H1 (cell line): ENCODE results near the gene VPS50. TPM values are rescaled to one million over a fixed set of nuclear protein-coding genes. Genes with fewer than 3 reads are reported as not detected.

Experiments used
- CTCF ChIA-PET: fragments of 300-600 bp; sonication (Branson Sonifier 250); formaldehyde crosslinking; loops from one replicate; lab custom pipeline; 2021; ENCODE audit not compliant: partially characterized antibody; lab: Charles Lee
- POLR2A ChIA-PET: fragments of 300-600 bp; sonication (Branson Sonifier 250); formaldehyde crosslinking; loops from one replicate; lab custom pipeline; 2021; ENCODE audit warnings: inconsistent platforms; ENCODE audit not compliant: partially characterized antibody; lab: Charles Lee
- DNase-seq, 2 experiments: peaks; one replicate each; pipeline versions ENCODE4 v3.0.0 to v3.0.0-alpha.2; 2010 to 2022; ENCODE audit warnings: low spot score in 2 of 2, low read depth in 1 of 2, mixed read lengths in 1 of 2
- FAIRE-seq: peaks from 2 replicates; lab custom pipeline; 2011; peaks lifted over from hg19 to GRCh38; lab: Jason Lieb, UNC
- H2AFZ ChIP-seq: 2 replicates; pipeline ENCODE4 v1.8.1; 2012; ENCODE audit warnings: low read length, inconsistent platforms
- H2AK5ac ChIP-seq: 2 replicates; pipeline ENCODE4 v1.6.1; 2013; ENCODE audit warnings: low read depth, low read length
- H2BK120ac ChIP-seq: replicated peaks from 2 replicates; pipeline ENCODE3; 2013; ENCODE audit warnings: low read depth, low read length, inconsistent platforms
- H2BK12ac ChIP-seq: 2 replicates; pipeline ENCODE4 v1.6.1; 2013; ENCODE audit warnings: low read depth, low read length
- H2BK15ac ChIP-seq: 2 replicates; pipeline ENCODE4 v1.6.1; 2013; ENCODE audit warnings: low read length
- H2BK20ac ChIP-seq: 2 replicates; pipeline ENCODE4 v1.6.1; 2013; ENCODE audit warnings: low read length
- H2BK5ac ChIP-seq: 2 replicates; pipeline ENCODE4 v1.6.1; 2013; ENCODE audit warnings: low read depth, low read length
- H3K14ac ChIP-seq: 2 replicates; pipeline ENCODE4 v1.6.1; 2013; ENCODE audit warnings: inconsistent platforms; ENCODE audit not compliant: insufficient read length
- H3K18ac ChIP-seq: 2 replicates; pipeline ENCODE4 v1.6.1; 2013; ENCODE audit warnings: low read length; ENCODE audit errors: extremely low read depth
- H3K23ac ChIP-seq: 2 replicates; pipeline ENCODE4 v1.6.1; 2013; ENCODE audit warnings: inconsistent platforms; ENCODE audit not compliant: insufficient read length
- H3K23me2 ChIP-seq: 2 replicates; pipeline ENCODE4 v1.6.1; 2013; ENCODE audit warnings: low read depth, low read length
- H3K27ac ChIP-seq: 2 replicates; pipeline ENCODE4 v1.6.1; 2011; ENCODE audit warnings: low read depth, low read length, inconsistent platforms
- H3K27me3 ChIP-seq, 4 experiments: replicated peaks in 1 of 4; 1 replicate in 1 of 4; 2 replicates in 3 of 4; pipeline versions ENCODE4 v1.6.1 to v1.8.1; 2011 to 2013; ENCODE audit warnings: low read length in 3 of 4, mild to moderate bottlenecking in 3 of 4, inconsistent platforms in 2 of 4, mixed read lengths in 2 of 4, moderate library complexity in 1 of 4; ENCODE audit not compliant: control insufficient read depth in 3 of 4, insufficient read depth in 3 of 4; ENCODE audit errors: extremely low read depth in 1 of 4
- H3K36me3 ChIP-seq, 4 experiments: 2 replicates each; pipeline versions ENCODE4 v1.6.1 to v1.8.1; 2011 to 2013; ENCODE audit warnings: mild to moderate bottlenecking in 4 of 4, low read length in 3 of 4, moderate library complexity in 2 of 4, control low read depth in 1 of 4, inconsistent platforms in 1 of 4; ENCODE audit not compliant: insufficient read depth in 4 of 4, control insufficient read depth in 2 of 4
- H3K4ac ChIP-seq: replicated peaks from 2 replicates; pipeline ENCODE3; 2013; ENCODE audit warnings: low read length, low read depth, mixed read lengths, inconsistent platforms; ENCODE audit not compliant: insufficient read length
- H3K4me1 ChIP-seq, 4 experiments: replicated peaks in 1 of 4; 1 replicate in 1 of 4; 2 replicates in 3 of 4; pipeline versions ENCODE4 v1.6.1 to v1.8.1; 2011 to 2013; ENCODE audit warnings: low read length in 3 of 4, inconsistent platforms in 2 of 4, mixed read lengths in 1 of 4; ENCODE audit not compliant: insufficient read depth in 4 of 4, control insufficient read depth in 3 of 4
- H3K4me2 ChIP-seq, 2 experiments: 2 replicates each; pipeline versions ENCODE4 v1.6.1 to v1.8.1; 2011 to 2013; ENCODE audit warnings: low read depth in 2 of 2, low read length in 2 of 2, control low read depth in 1 of 2, inconsistent platforms in 1 of 2, mild to moderate bottlenecking in 1 of 2; ENCODE audit not compliant: insufficient read depth in 1 of 2
- H3K4me3 ChIP-seq, 4 experiments: fragments of 200-600, 300-600 bp in 1 of 4; sonication (generic), shearing (Covaris generic), sonication (Bioruptor Twin) in 1 of 4; 2 replicates each; pipeline versions ENCODE4 v1.5.1 to v1.8.1; 2011 to 2016; ENCODE audit warnings: low read length in 4 of 4, low read depth in 3 of 4, control low read depth in 2 of 4, inconsistent platforms in 2 of 4, mild to moderate bottlenecking in 2 of 4, mixed read lengths in 1 of 4, moderate library complexity in 1 of 4; ENCODE audit not compliant: insufficient read depth in 2 of 4; ENCODE audit errors: extremely low read depth in 1 of 4
- H3K56ac ChIP-seq: replicated peaks from 2 replicates; pipeline ENCODE3; 2013; ENCODE audit warnings: low read depth, mild to moderate bottlenecking, mixed read lengths, low read length, inconsistent platforms; ENCODE audit not compliant: insufficient read length
- H3K79me1 ChIP-seq: 2 replicates; pipeline ENCODE4 v1.6.1; 2013; ENCODE audit warnings: low read depth, low read length, control low read depth
- H3K79me2 ChIP-seq, 2 experiments: 2 replicates each; pipeline versions ENCODE4 v1.6.1 to v1.8.1; 2012 to 2013; ENCODE audit warnings: low read length in 2 of 2, mild to moderate bottlenecking in 2 of 2, inconsistent platforms in 1 of 2; ENCODE audit not compliant: insufficient read depth in 2 of 2, control insufficient read depth in 1 of 2
- H3K9ac ChIP-seq, 4 experiments: replicated peaks in 1 of 4; 1 replicate in 1 of 4; 2 replicates in 3 of 4; pipeline versions ENCODE4 v1.6.1 to v1.8.1; 2011 to 2013; ENCODE audit warnings: low read depth in 3 of 4, low read length in 3 of 4, control low read depth in 2 of 4, mild to moderate bottlenecking in 2 of 4, moderate library complexity in 2 of 4, inconsistent platforms in 1 of 4; ENCODE audit errors: extremely low read depth in 1 of 4
- H3K9me3 ChIP-seq, 2 experiments: 2 replicates each; pipeline versions ENCODE4 v1.6.1 to v1.8.1; 2012 to 2013; ENCODE audit warnings: mild to moderate bottlenecking in 2 of 2, moderate library complexity in 2 of 2, control low read depth in 1 of 2, inconsistent platforms in 1 of 2, low read depth in 1 of 2, low read length in 1 of 2, mixed read lengths in 1 of 2; ENCODE audit not compliant: insufficient read depth in 2 of 2
- H4K20me1 ChIP-seq, 2 experiments: replicated peaks in 1 of 2; 2 replicates each; pipeline versions ENCODE3 to v1.8.1; 2011 to 2013; ENCODE audit warnings: inconsistent platforms in 2 of 2, low read length in 2 of 2, mild to moderate bottlenecking in 1 of 2; ENCODE audit not compliant: insufficient read depth in 2 of 2, control insufficient read depth in 1 of 2
- H4K5ac ChIP-seq: 2 replicates; pipeline ENCODE4 v1.6.1; 2013; ENCODE audit warnings: low read length, low read depth, mixed read lengths, inconsistent platforms; ENCODE audit not compliant: insufficient read length
- H4K8ac ChIP-seq: 2 replicates; pipeline ENCODE4 v1.8.0; 2013; ENCODE audit warnings: mild to moderate bottlenecking, moderate library complexity, low read length, inconsistent platforms; ENCODE audit not compliant: insufficient read depth; ENCODE audit errors: extremely low read depth
- H4K91ac ChIP-seq: replicated peaks from 2 replicates; pipeline ENCODE3; 2013; ENCODE audit warnings: low read length, mixed read lengths, inconsistent platforms; ENCODE audit not compliant: insufficient read length
- BRCA1 ChIP-seq: IDR thresholded peaks from 2 replicates; pipeline ENCODE4 v1.6.1; 2012; ENCODE audit warnings: low read depth, low read length, improper control_type of control experiment
- CEBPB ChIP-seq: IDR thresholded peaks from 2 replicates; pipeline ENCODE4 v1.6.1; 2012; ENCODE audit warnings: low read depth, low read length
- CHD2 ChIP-seq: IDR thresholded peaks from 2 replicates; pipeline ENCODE4 v1.6.1; 2012; ENCODE audit warnings: low read length, improper control_type of control experiment
- MAFK ChIP-seq: IDR thresholded peaks from 2 replicates; pipeline ENCODE4 v1.6.1; 2012; ENCODE audit warnings: low read depth, mild to moderate bottlenecking, improper control_type of control experiment, low read length
- POU5F1 ChIP-seq: IDR thresholded peaks from 2 replicates; pipeline ENCODE4 v1.6.1; 2011; ENCODE audit warnings: low read depth, mild to moderate bottlenecking, low read length, moderate library complexity
- RAD21 ChIP-seq, 2 experiments: IDR thresholded peaks in 1 of 2; conservative IDR thresholded peaks in 1 of 2; 2 replicates each; pipeline ENCODE4 v1.6.1; 2011; ENCODE audit warnings: low read depth in 2 of 2, low read length in 2 of 2, improper control_type of control experiment in 1 of 2, inconsistent platforms in 1 of 2, mild to moderate bottlenecking in 1 of 2, moderate library complexity in 1 of 2
- RBBP5 ChIP-seq: IDR thresholded peaks from 2 replicates; pipeline ENCODE4 v1.7.1; 2012; ENCODE audit warnings: low read depth, mild to moderate bottlenecking, inconsistent platforms, low read length, moderate library complexity, borderline replicate concordance
- RFX5 ChIP-seq: IDR thresholded peaks from 2 replicates; pipeline ENCODE4 v1.6.1; 2011; ENCODE audit warnings: low read depth, low read length, improper control_type of control experiment, borderline replicate concordance
- SAP30 ChIP-seq: fragments of 300-600 bp; sonication (generic); IDR thresholded peaks from 2 replicates; pipeline ENCODE4 v1.7.1; 2012; ENCODE audit warnings: low read length, moderate library complexity, mild to moderate bottlenecking, inconsistent platforms; ENCODE audit not compliant: insufficient read depth, insufficient replicate concordance
- TBP ChIP-seq: IDR thresholded peaks from 2 replicates; pipeline ENCODE4 v1.6.1; 2011; ENCODE audit warnings: low read depth, low read length, improper control_type of control experiment
- YY1 ChIP-seq: IDR thresholded peaks from 2 replicates; pipeline ENCODE4 v1.6.1; 2011; ENCODE audit warnings: low read depth, mild to moderate bottlenecking, low read length
- WGBS, 2 experiments: shearing (Covaris generic) in 1 of 2; methylation state at CpG; one replicate each; pipeline versions ENCODE4 v1.1.6 to v1.1.7; 2013 to 2015; ENCODE audit warnings: low lambda C conversion rate in 2 of 2, mixed read lengths in 2 of 2, inconsistent platforms in 1 of 2, low coverage in 1 of 2, missing lambda C conversion rate in 1 of 2; ENCODE audit not compliant: insufficient replicate concordance in 2 of 2, insufficient coverage in 1 of 2, insufficient read length in 1 of 2; ENCODE audit errors: extremely low coverage in 1 of 2, missing lambda C conversion rate in 1 of 2; 5-methylcytosine and 5-hydroxymethylcytosine counted together
- polyA plus RNA-seq, 7 experiments: library from polyadenylated mRNA; depleted of rRNA in 3 of 7; stranded (reverse) in 5 of 7; unstranded in 2 of 7; fragments of >200 nt in 5 of 7; fragments of 200-250 nt in 2 of 7; gene quantifications; 1 replicate in 5 of 7; 2 replicates in 1 of 7; 4 replicates in 1 of 7; pipeline versions ENCODE4 v1.2.1 to v1.2.3, GENCODE V29; 2011 to 2013; ENCODE audit warnings: missing spikeins in 2 of 7, mixed read lengths in 2 of 7
- total RNA-seq: library from RNA; stranded (reverse); fragmentation: NEBNext Ultra II Directional; extraction: Animal tissue kit (Norgen Biotek cat#: 25700); gene quantifications from 2 replicates; pipeline ENCODE4 v1.2.1, GENCODE V29; 2021
- TF ChIP-seq, protein P1 (sequence below): IDR thresholded peaks from 2 replicates; pipeline ENCODE4 v1.6.1; 2012; ENCODE audit warnings: inconsistent platforms
- TF ChIP-seq, protein P2 (sequence below): IDR thresholded peaks from 2 replicates; pipeline ENCODE4 v1.6.1; 2011; ENCODE audit warnings: low read length, improper control_type of control experiment

The VPS50 gene
- total and polyA plus RNA-seq, 2 of the 8 experiments (the other 6 are each of a cell fraction or from before 2014, with no cell fraction given), result 3.7 to 9.3 TPM

DNA sequence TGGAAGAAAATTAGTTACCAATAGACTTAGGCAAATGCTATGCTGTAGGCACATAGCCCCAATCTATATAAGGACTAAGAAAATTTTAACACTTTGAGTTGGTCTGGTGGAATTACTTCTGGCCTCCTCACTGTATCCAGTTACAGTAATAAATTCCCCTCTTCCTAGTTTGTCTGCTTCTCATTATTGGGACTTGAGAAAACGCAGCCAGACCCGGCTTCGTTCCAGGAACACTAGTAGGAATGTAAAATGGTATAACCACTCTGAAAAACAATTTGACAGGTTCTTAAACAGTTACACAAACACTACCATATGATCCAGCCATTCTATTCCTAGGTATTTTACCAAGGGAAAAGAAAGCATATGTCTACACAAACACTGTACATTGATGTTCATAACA, 150.2 kb downstream of the VPS50 start:
- Histone ChIP-seq H2BK15ac (no peak overlapping the region), H3K23me2 (no peaks in the 10 kb centered on the region), H2AK5ac (no peak overlapping the region), H2BK120ac (no peak overlapping the region), H3K9ac (no peak overlapping the region), H3K9me3 (no peaks in the 10 kb centered on the region), H2BK12ac (no peak overlapping the region), H2AFZ (no peak overlapping the region), H3K56ac (no peak overlapping the region), H2BK20ac (no peak overlapping the region), H3K14ac (no peak overlapping the region), H3K4me2 (no peak overlapping the region), H3K79me1 (no peaks in the 10 kb centered on the region), H3K36me3 (no peaks in the 10 kb centered on the region), H3K27me3 (no peaks in the 10 kb centered on the region), H3K18ac (no peak overlapping the region), H3K23ac (no peak overlapping the region), H4K5ac (no peak overlapping the region), H3K4me3 (no peak overlapping the region), H3K4ac (no peak overlapping the region), H3K27ac (no peak overlapping the region), H3K4me1 (peaks cover 0 to 3% (median 0%) of the 10 kb centered on the region in 4 experiments; a peak in 1 of 7 replicates), H4K8ac (no peak overlapping the region), H4K20me1 (no peaks in the 10 kb centered on the region), H4K91ac (no peak overlapping the region), H2BK5ac (no peak overlapping the region), H3K79me2 (no peaks in the 10 kb centered on the region)
- 98% methylated on average over 3 of the region's 3 CpGs; no CpG with 5 or more reads in 1 of the 2 experiments for WGBS, 2 experiments
- CTCF ChIA-PET, result interaction anchor here (1.4 kb wide), 1 partner anchor 8 kb away, joined by 8 read pairs; no protein-coding TSS in a partner anchor
- POLR2A ChIA-PET, result no interaction called here
- FAIRE-seq (no peak), DNase-seq (no peak)
- TF ChIP-seq, protein P1, sequence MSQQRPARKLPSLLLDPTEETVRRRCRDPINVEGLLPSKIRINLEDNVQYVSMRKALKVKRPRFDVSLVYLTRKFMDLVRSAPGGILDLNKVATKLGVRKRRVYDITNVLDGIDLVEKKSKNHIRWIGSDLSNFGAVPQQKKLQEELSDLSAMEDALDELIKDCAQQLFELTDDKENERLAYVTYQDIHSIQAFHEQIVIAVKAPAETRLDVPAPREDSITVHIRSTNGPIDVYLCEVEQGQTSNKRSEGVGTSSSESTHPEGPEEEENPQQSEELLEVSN, result no peak
- TF ChIP-seq POU5F1, result no peak
- TF ChIP-seq RBBP5, result no peak
- no peak for TF ChIP-seq SAP30
- TF ChIP-seq YY1, result no peak
- no peak for TF ChIP-seq CEBPB
- TF ChIP-seq CHD2, result no peak
- no peak for TF ChIP-seq BRCA1
- TF ChIP-seq TBP, result no peak
- TF ChIP-seq, protein P2, sequence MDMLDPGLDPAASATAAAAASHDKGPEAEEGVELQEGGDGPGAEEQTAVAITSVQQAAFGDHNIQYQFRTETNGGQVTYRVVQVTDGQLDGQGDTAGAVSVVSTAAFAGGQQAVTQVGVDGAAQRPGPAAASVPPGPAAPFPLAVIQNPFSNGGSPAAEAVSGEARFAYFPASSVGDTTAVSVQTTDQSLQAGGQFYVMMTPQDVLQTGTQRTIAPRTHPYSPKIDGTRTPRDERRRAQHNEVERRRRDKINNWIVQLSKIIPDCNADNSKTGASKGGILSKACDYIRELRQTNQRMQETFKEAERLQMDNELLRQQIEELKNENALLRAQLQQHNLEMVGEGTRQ, result no peak
- no peak for TF ChIP-seq RAD21 (IDR thresholded peaks at IDR 0.05 in 1 of 2, conservative IDR thresholded peaks at IDR 0.05 in 1 of 2; ENCODE audit: low read depth in 2 of 2, low read length in 2 of 2)
- TF ChIP-seq MAFK, result no peak
- TF ChIP-seq RFX5, result no peak
